ENCODE data around the gene PPDPF. TPM values are rescaled to one million over a fixed set of nuclear protein-coding genes. Genes with fewer than 3 reads are reported as not detected.

The PPDPF gene
- total and polyA plus RNA-seq, 3 donors from 2014 or later: 207 to 529 (median 431) TPM

GRCh38 chr20:63533871-63534393 is 13.4 kb downstream of the PPDPF start:
- Histone ChIP-seq H3K36me3 (ENCODE audit: low read depth, missing control alignments) (no peaks in the 10 kb centered on the region), H3K27ac (no peak overlapping the region), H3K4me1 (peaks cover 10% of the 10 kb centered on the region), H3K9me3 (no peaks in the 10 kb centered on the region), H3K4me3 (no peak overlapping the region), H3K27me3 (no peaks in the 10 kb centered on the region)
- intact Hi-C loops (cut with DNase I; ENCODE audit: low total_unique reads): no loop called here
- TF ChIP-seq CTCF (IDR thresholded peaks at IDR 0.05) (no peak), POLR2A (IDR thresholded peaks at IDR 0.05) (no peak)
- no peak for DNase-seq
- WGBS, 2 donors: 68 to 70% methylated on average over 4 to 26 of the region's 28 CpGs

GRCh38 chr20:63534427-63534830 is 13.9 kb downstream of the PPDPF start:
- intact Hi-C loops (cut with DNase I; ENCODE audit: low total_unique reads): no loop called here
- H3K36me3 ChIP-seq (ENCODE audit: low read depth, missing control alignments): no peaks in the 10 kb centered on the region
- no peaks in the 10 kb centered on the region for H3K9me3 ChIP-seq
- H3K27ac ChIP-seq: no peak overlapping the region
- DNase-seq: no peak
- 46 to 59% methylated on average over 8 to 12 of the region's 12 CpGs for WGBS, 2 donors
- TF ChIP-seq POLR2A (IDR thresholded peaks at IDR 0.05): no peak
- no peak for TF ChIP-seq CTCF (IDR thresholded peaks at IDR 0.05)
- peaks cover 10% of the 10 kb centered on the region for H3K4me1 ChIP-seq
- no peaks in the 10 kb centered on the region for H3K27me3 ChIP-seq
- H3K4me3 ChIP-seq: no peak overlapping the region

GRCh38 chr20:63534831-63535651 is 14.5 kb downstream of the PPDPF start:
- Histone ChIP-seq H3K4me3 (no peak overlapping the region), H3K36me3 (ENCODE audit: low read depth, missing control alignments) (no peaks in the 10 kb centered on the region), H3K27me3 (no peaks in the 10 kb centered on the region), H3K27ac (no peak overlapping the region), H3K4me1 (peaks cover 10% of the 10 kb centered on the region), H3K9me3 (no peaks in the 10 kb centered on the region)
- intact Hi-C loops (cut with DNase I; ENCODE audit: low total_unique reads): loop anchor here (5.0 kb wide), 1 partner anchor 442 kb away; the partner anchor contains the start of gene SAMD10
- TF ChIP-seq POLR2A (IDR thresholded peaks at IDR 0.05) (no peak), CTCF (IDR thresholded peaks at IDR 0.05) (no peak)
- WGBS, 2 donors: 62% methylated on average over 36 of the region's 49 CpGs; no CpG with 5 or more reads in 1 of the 2 donors
- DNase-seq: no peak

GRCh38 chr20:63536241-63536977 is 15.8 kb downstream of the PPDPF start:
- no peak for DNase-seq
- H3K27me3 ChIP-seq: no peaks in the 10 kb centered on the region
- peaks cover 10% of the 10 kb centered on the region for H3K4me1 ChIP-seq
- H3K9me3 ChIP-seq: no peaks in the 10 kb centered on the region
- intact Hi-C loops (cut with DNase I; ENCODE audit: low total_unique reads): loop anchor here (5.0 kb wide), 1 partner anchor 441 kb away; the partner anchor contains the start of gene SAMD10
- H3K36me3 ChIP-seq (ENCODE audit: low read depth, missing control alignments): no peaks in the 10 kb centered on the region
- H3K4me3 ChIP-seq: no peak overlapping the region
- no peak for TF ChIP-seq CTCF (IDR thresholded peaks at IDR 0.05)
- TF ChIP-seq POLR2A (IDR thresholded peaks at IDR 0.05): no peak
- 54 to 62% methylated on average over 17 to 35 of the region's 35 CpGs for WGBS, 2 donors
- no peak overlapping the region for H3K27ac ChIP-seq

All from testis (tissue), 3 donors.